Activated CD4-positive, alpha-beta T cell treated with anti-CD3 and anti-CD28 coated beads for 36 hours (primary cell): ENCODE measurements around the gene DNAJB14. TPM values are rescaled to one million over a fixed set of nuclear protein-coding genes. Genes with fewer than 3 reads are reported as not detected.

Experiments
- ATAC-seq: fragments of 200-7000 bp; cut with Tn5 transposase; one replicate; pipeline ENCODE4 v1.10.0; 2021; ENCODE audit warnings: mild to moderate bottlenecking, moderate library complexity
- CTCF ChIA-PET: fragments of 350-600 bp; sonication (Branson Sonifier 250); formaldehyde crosslinking; loops from one replicate; lab custom pipeline; 2021; ENCODE audit warnings: antibody characterized with exemption; lab: Charles Lee
- POLR2A ChIA-PET: fragments of 350-600 bp; sonication (Branson Sonifier 250); formaldehyde crosslinking; loops from one replicate; lab custom pipeline; 2021; ENCODE audit warnings: antibody characterized with exemption, inconsistent platforms; lab: Charles Lee
- DNase-seq: peaks from one replicate; pipeline ENCODE4 v3.0.0-alpha.2; 2020
- H3K27ac Mint-ChIP-seq: one replicate; pipeline ENCODE4 v1.8.0; 2021; ENCODE audit warnings: mixed read lengths
- H3K27me3 Mint-ChIP-seq: one replicate; pipeline ENCODE4 v1.8.0; 2021; ENCODE audit warnings: mixed read lengths
- H3K36me3 Mint-ChIP-seq: one replicate; pipeline ENCODE4 v1.8.0; 2021; ENCODE audit warnings: low read depth, mixed read lengths
- H3K4me1 Mint-ChIP-seq: one replicate; pipeline ENCODE4 v1.8.0; 2021; ENCODE audit warnings: mixed read lengths
- H3K4me3 Mint-ChIP-seq: one replicate; pipeline ENCODE4 v1.8.0; 2021; ENCODE audit warnings: mild to moderate bottlenecking, moderate library complexity, mixed read lengths
- H3K9me3 Mint-ChIP-seq: one replicate; pipeline ENCODE4 v1.8.0; 2021; ENCODE audit warnings: low read depth, mixed read lengths
- intact Hi-C, 2 experiments: fragments of 100-400 bp; cut with DNase I in 1 of 2; cut with micrococcal nuclease in 1 of 2; formaldehyde crosslinking; loops; one replicate each; pipeline versions ENCODE4 v1.14.2 to v1.15.1; 2022 to 2024; cut with DNase I, micrococcal nuclease
- total RNA-seq, 2 experiments: library from RNA; stranded (reverse); gene quantifications; one replicate each; pipeline ENCODE4 v1.2.3, GENCODE V29; 2021

Gene DNAJB14
- total RNA-seq, 2 experiments from 2014 or later, result 29.9 to 46.2 TPM

- no peak overlapping the region for H3K27ac Mint-ChIP-seq
- ChIA-PET CTCF (interaction anchor here (3.3 kb wide), 1 partner anchor 46 kb away, joined by 14 read pairs; no protein-coding TSS in a partner anchor), POLR2A (no interaction called here)
Measured at GRCh38 chr4:99853999-99854398, 92.4 kb downstream of the DNAJB14 start.

GRCh38 chr4:99853190-99853589, 93.2 kb downstream of the DNAJB14 start:
- Mint-ChIP-seq H3K27me3 (no peaks in the 10 kb centered on the region), H3K4me3 (no peak overlapping the region), H3K36me3 (peaks cover 50% of the 10 kb centered on the region), H3K9me3 (no peaks in the 10 kb centered on the region), H3K27ac (peak overlapping the region; percentile 96), H3K4me1 (peaks cover 86% of the 10 kb centered on the region)
- intact Hi-C loops, result loop anchor here (2.0 to 5.0 kb wide), 5 partner anchors 34 to 346 kb away; no protein-coding TSS in a partner anchor
- ChIA-PET POLR2A (no interaction called here), CTCF (interaction anchor here (0.6 to 3.3 kb wide), 4 partner anchors 11 to 45 kb away, joined by 3 to 14 read pairs (median 4); no protein-coding TSS in a partner anchor)
- no peak for DNase-seq
- ATAC-seq, result no peak

More at GRCh38 chr4:99853999-99854398, 92.4 kb downstream of the DNAJB14 start:
- Mint-ChIP-seq H3K27me3 (no peaks in the 10 kb centered on the region), H3K4me3 (no peak overlapping the region), H3K36me3 (peaks cover 52% of the 10 kb centered on the region), H3K4me1 (peaks cover 80% of the 10 kb centered on the region), H3K9me3 (no peaks in the 10 kb centered on the region)
- DNase-seq (no peak), ATAC-seq (no peak)
- intact Hi-C loops, result loop anchor here (2.0 to 5.0 kb wide), 5 partner anchors 33 to 347 kb away; no protein-coding TSS in a partner anchor

GRCh38 chr4:99852199-99852749, 94.1 kb downstream of the DNAJB14 start:
- H3K36me3 Mint-ChIP-seq, result peaks cover 49% of the 10 kb centered on the region

GRCh38 chr4:99848591-99849001, 97.8 kb downstream of the DNAJB14 start:
- Mint-ChIP-seq H3K27ac (peak overlapping the region; percentile 90), H3K9me3 (no peaks in the 10 kb centered on the region), H3K4me3 (peak overlapping the region; percentile 42), H3K27me3 (no peaks in the 10 kb centered on the region), H3K36me3 (peaks cover 34% of the 10 kb centered on the region), H3K4me1 (peaks cover 86% of the 10 kb centered on the region)
- POLR2A ChIA-PET, result interaction anchor here (0.6 to 0.7 kb wide), 2 partner anchors 85 to 92 kb away, joined by 3 to 4 read pairs; no protein-coding TSS in a partner anchor
- DNase-seq (peak; percentile 62), ATAC-seq (peak; percentile 56)
- intact Hi-C loops, result loop anchor here (1.0 to 5.0 kb wide), 5 partner anchors 8 to 1246 kb away; partner anchors contain the start of gene DAPP1 (in 1 of the 2)
- CTCF ChIA-PET, result interaction anchor here (0.6 to 2.0 kb wide), 3 partner anchors 24 to 108 kb away, joined by 3 to 7 read pairs (median 5); no protein-coding TSS in a partner anchor

More at GRCh38 chr4:99852199-99852749, 94.1 kb downstream of the DNAJB14 start:
- Mint-ChIP-seq H3K27me3 (no peaks in the 10 kb centered on the region), H3K9me3 (no peaks in the 10 kb centered on the region), H3K27ac (peak overlapping the region; percentile 96), H3K4me3 (peak overlapping the region; percentile 58), H3K4me1 (peaks cover 89% of the 10 kb centered on the region)
- peak; percentile 6 for ATAC-seq
- intact Hi-C loops, result loop anchor here (1.0 to 5.0 kb wide), 6 partner anchors 16 to 345 kb away; no protein-coding TSS in a partner anchor
- ChIA-PET CTCF (interaction anchor here (1.1 to 3.3 kb wide), 3 partner anchors 11 to 44 kb away, joined by 3 to 14 read pairs (median 3); no protein-coding TSS in a partner anchor), POLR2A (interaction anchor here (0.6 to 1.1 kb wide), 3 partner anchors 9 to 1353 kb away, joined by 3 to 4 read pairs (median 3); partner anchors contain the start of gene LAMTOR3)
- peak; percentile 26 for DNase-seq

GRCh38 chr4:99847362-99847976, 98.9 kb downstream of the DNAJB14 start:
- DNase-seq (peak; percentile 46), ATAC-seq (peak; percentile 37)
- POLR2A ChIA-PET, result interaction anchor here (0.6 to 1.2 kb wide), 5 partner anchors 19 to 284 kb away, joined by 3 to 12 read pairs (median 3); partner anchors contain the start of genes LAMTOR3 and TRMT10A
- Mint-ChIP-seq H3K27me3 (no peaks in the 10 kb centered on the region), H3K4me3 (peak overlapping the region; percentile 42), H3K4me1 (peaks cover 75% of the 10 kb centered on the region), H3K36me3 (peaks cover 35% of the 10 kb centered on the region), H3K9me3 (no peaks in the 10 kb centered on the region), H3K27ac (peak overlapping the region; percentile 90)
- intact Hi-C loops, result loop anchor here (1.0 to 5.0 kb wide), 4 partner anchors 9 to 1245 kb away; no protein-coding TSS in a partner anchor
- CTCF ChIA-PET, result interaction anchor here (1.0 to 2.5 kb wide), 7 partner anchors 14 to 246 kb away, joined by 3 to 9 read pairs (median 5); no protein-coding TSS in a partner anchor

- ATAC-seq (no peak), DNase-seq (no peak)
- POLR2A ChIA-PET, result interaction anchor here (0.6 to 1.2 kb wide), 4 partner anchors 19 to 283 kb away, joined by 3 read pairs; partner anchors contain the start of genes LAMTOR3 and TRMT10A
- Mint-ChIP-seq H3K27me3 (no peaks in the 10 kb centered on the region), H3K36me3 (peaks cover 41% of the 10 kb centered on the region), H3K27ac (peak overlapping the region; percentile 90), H3K4me3 (peak overlapping the region; percentile 42), H3K4me1 (peaks cover 71% of the 10 kb centered on the region), H3K9me3 (no peaks in the 10 kb centered on the region)
- intact Hi-C loops, result loop anchor here (1.0 to 5.0 kb wide), 4 partner anchors 9 to 1245 kb away; no protein-coding TSS in a partner anchor
- CTCF ChIA-PET, result interaction anchor here (1.0 to 2.5 kb wide), 8 partner anchors 15 to 247 kb away, joined by 3 to 9 read pairs (median 4); no protein-coding TSS in a partner anchor
Measured at GRCh38 chr4:99846891-99847290, 99.5 kb downstream of the DNAJB14 start.

Other genes with a start within 250 kb of the DNAJB14 start
- 10 to 100 TPM; 24.7 to 25.9 TPM for gene DAPP1, start 129.8 kb downstream of the DNAJB14 start, total RNA-seq
- gene LAMTOR3, start 52.2 kb downstream of the DNAJB14 start, total RNA-seq, result 10 to 100 TPM; 28.5 to 30.4 TPM
- gene H2AZ1, start 3.7 kb upstream of the DNAJB14 start, total RNA-seq, result 100 to 1,000 TPM; 376 to 809 TPM
- gene DDIT4L, start 243.8 kb upstream of the DNAJB14 start, total RNA-seq, result under 1 TPM; 0.60 to 0.75 TPM